Endothelial cell of umbilical vein (primary cell): ENCODE data around the gene RGS6. TPM values are rescaled to one million over a fixed set of nuclear protein-coding genes. Genes with fewer than 3 reads are reported as not detected.

Experiments used
- BruUV-seq: library from RNA; stranded (reverse); fragments of 400-500 nt; replicated peaks from 2 replicates; lab custom pipeline; 2021; lab: Mats Ljungman, UMichigan
- CTCF ChIA-PET: fragments of 300-600, 350-600 bp; sonication (Branson Sonifier 250); formaldehyde crosslinking; loops from one replicate; lab custom pipeline; 2021; ENCODE audit warnings: antibody characterized with exemption, inconsistent platforms; lab: Charles Lee
- POLR2A ChIA-PET: fragments of 300-600, 350-600 bp; sonication (Branson Sonifier 250); formaldehyde crosslinking; loops from one replicate; lab custom pipeline; 2021; ENCODE audit warnings: antibody characterized with exemption, inconsistent platforms; lab: Charles Lee
- DNase-seq: peaks from one replicate; pipeline ENCODE4 v3.0.0-alpha.2; 2011; ENCODE audit warnings: low read depth, low spot score
- FAIRE-seq: peaks from 2 replicates; lab custom pipeline; 2011; peaks lifted over from hg19 to GRCh38; lab: Jason Lieb, UNC
- H2AFZ ChIP-seq: 2 replicates; pipeline ENCODE4 v1.6.0; 2012; ENCODE audit warnings: low read depth, low read length, control low read depth, inconsistent platforms
- H3K27ac ChIP-seq: 2 replicates; pipeline ENCODE4 v1.5.1; 2011; ENCODE audit warnings: low read depth, mild to moderate bottlenecking, control low read depth, low read length, moderate library complexity; ENCODE audit not compliant: insufficient read depth
- H3K27me3 ChIP-seq, 2 experiments: 2 replicates each; pipeline versions ENCODE4 v1.6.0 to v1.6.1; 2011; ENCODE audit warnings: low read length in 2 of 2, mixed read lengths in 1 of 2; ENCODE audit not compliant: control insufficient read depth in 2 of 2, insufficient read depth in 2 of 2
- H3K36me3 ChIP-seq, 2 experiments: 2 replicates in 1 of 2; 3 replicates in 1 of 2; pipeline ENCODE4 v1.5.1; 2011; ENCODE audit warnings: low read length in 2 of 2, mild to moderate bottlenecking in 1 of 2, moderate library complexity in 1 of 2; ENCODE audit not compliant: control insufficient read depth in 2 of 2, insufficient read depth in 2 of 2; ENCODE audit errors: extremely low read depth in 1 of 2
- H3K4me1 ChIP-seq: 3 replicates; pipeline ENCODE4 v1.5.1; 2011; ENCODE audit warnings: mild to moderate bottlenecking, low read length; ENCODE audit not compliant: control insufficient read depth, insufficient read depth; ENCODE audit errors: extremely low read depth
- H3K4me2 ChIP-seq: 2 replicates; pipeline ENCODE4 v1.6.1; 2011; ENCODE audit warnings: low read length, control low read depth, mixed read lengths; ENCODE audit not compliant: insufficient read depth
- H3K4me3 ChIP-seq, 3 experiments: fragments of 200-600 bp in 1 of 3; sonication (generic), shearing (Covaris generic) in 1 of 3; replicated peaks in 1 of 3; 2 replicates each; pipeline ENCODE4 v1.5.1; 2011 to 2016; ENCODE audit warnings: control low read depth in 3 of 3, low read length in 3 of 3, mild to moderate bottlenecking in 2 of 3, inconsistent platforms in 1 of 3, low read depth in 1 of 3, moderate library complexity in 1 of 3; ENCODE audit not compliant: insufficient read depth in 1 of 3
- H3K79me2 ChIP-seq: 2 replicates; pipeline ENCODE4 v1.6.0; 2012; ENCODE audit warnings: low read length, inconsistent platforms; ENCODE audit not compliant: control insufficient read depth, insufficient read depth
- H3K9ac ChIP-seq: replicated peaks from 2 replicates; pipeline ENCODE3; 2011; ENCODE audit warnings: low read length, control low read depth; ENCODE audit not compliant: insufficient read depth; ENCODE audit errors: extremely low read depth
- H3K9me1 ChIP-seq: replicated peaks from 3 replicates; pipeline ENCODE4 v1.6.0; 2011; ENCODE audit warnings: mild to moderate bottlenecking, low read length; ENCODE audit not compliant: control insufficient read depth, insufficient read depth; ENCODE audit errors: extremely low read depth
- H3K9me3 ChIP-seq: replicated peaks from 2 replicates; pipeline ENCODE4 v1.5.1; 2012; ENCODE audit warnings: low read length, inconsistent platforms; ENCODE audit not compliant: control insufficient read depth, insufficient read depth
- H4K20me1 ChIP-seq: replicated peaks from 2 replicates; pipeline ENCODE3; 2011; ENCODE audit warnings: mild to moderate bottlenecking, low read length; ENCODE audit not compliant: control insufficient read depth, insufficient read depth; ENCODE audit errors: extremely low read depth
- FOS ChIP-seq: IDR thresholded peaks from 2 replicates; pipeline ENCODE4 v1.6.1; 2011; ENCODE audit warnings: mild to moderate bottlenecking, low read length, moderate library complexity, borderline replicate concordance; ENCODE audit not compliant: insufficient read depth
- GATA2 ChIP-seq: IDR thresholded peaks from 2 replicates; pipeline ENCODE4 v1.7.0; 2011; ENCODE audit warnings: low read depth, mild to moderate bottlenecking, moderate library complexity, mixed read lengths, low read length; ENCODE audit not compliant: insufficient read length, insufficient read depth
- JUN ChIP-seq: IDR thresholded peaks from 2 replicates; pipeline ENCODE4 v1.6.1; 2011; ENCODE audit warnings: borderline replicate concordance, low read depth; ENCODE audit not compliant: insufficient read length, insufficient read depth
- MYC ChIP-seq: IDR thresholded peaks from one replicate; pipeline ENCODE4 v1.6.1; 2011; ENCODE audit warnings: mild to moderate bottlenecking, low read depth, low read length
- POLR2A ChIP-seq: IDR thresholded peaks from 2 replicates; pipeline ENCODE4 v1.6.1; 2012; ENCODE audit warnings: low read depth, mild to moderate bottlenecking, control low read depth, low read length
- POLR2AphosphoS5 ChIP-seq: IDR thresholded peaks from 2 replicates; pipeline ENCODE4 v1.6.1; 2012; ENCODE audit warnings: low read depth, mild to moderate bottlenecking, control low read depth, low read length, moderate library complexity; ENCODE audit not compliant: insufficient read depth
- dilution Hi-C: fragments of 300-500 bp; cut with MboI; formaldehyde crosslinking; loops from one replicate; pipeline ENCODE4 v1.15.0; 2019; ENCODE audit warnings: low sequenced_read_pairs; ENCODE audit not compliant: extremely low pct_ligation_motif_present
- intact Hi-C: fragments of 100-400 bp; cut with micrococcal nuclease; formaldehyde crosslinking; loops from one replicate; pipeline ENCODE4 v1.10.0; 2022
- polyA plus RNA-seq, 4 experiments: library from polyadenylated mRNA; depleted of rRNA in 3 of 4; stranded (reverse) in 3 of 4; unstranded in 1 of 4; fragments of >200 nt; gene quantifications; 2 replicates each; pipeline versions ENCODE4 v1.2.1 to v1.2.3, GENCODE V29; 2011 to 2012; ENCODE audit warnings: missing spikeins in 1 of 4
- total RNA-seq: library from RNA; stranded (reverse); gene quantifications from 2 replicates; pipeline ENCODE4 v1.2.3, GENCODE V29; 2021
- TF ChIP-seq, protein P1 (sequence below), 2 donors: IDR thresholded peaks; 1 replicate in 1 of 2; 2 replicates in 1 of 2; pipeline ENCODE4 v1.5.1; 2011; ENCODE audit warnings: low read length in 2 of 2, mild to moderate bottlenecking in 2 of 2, moderate library complexity in 2 of 2, control low read depth in 1 of 2, inconsistent platforms in 1 of 2, low read depth in 1 of 2; ENCODE audit not compliant: insufficient read depth in 1 of 2; ENCODE audit errors: extremely low read depth in 1 of 2

Gene RGS6
- total and polyA plus RNA-seq, 2 donors (not counting 3 experiments of a cell fraction or from before 2014, with no cell fraction given) = not detected

DNA sequence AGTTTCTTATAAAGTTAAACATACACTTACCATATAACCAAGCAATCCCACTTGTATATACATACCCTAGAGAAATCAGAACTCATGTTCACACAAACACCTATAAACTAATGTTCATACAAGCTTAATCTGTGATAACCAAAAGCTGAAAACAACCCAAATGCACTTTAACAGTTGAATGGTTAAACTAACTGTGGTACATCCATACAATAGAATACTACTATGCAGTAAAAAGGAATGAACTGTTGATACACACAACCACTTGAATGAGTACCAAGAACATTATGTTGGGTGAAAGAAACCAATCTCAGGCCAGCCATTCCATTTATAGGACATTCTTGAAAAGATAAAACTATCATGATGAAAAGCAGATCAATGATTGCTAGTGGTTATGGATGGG, 534.1 kb downstream of the RGS6 start:
- TF ChIP-seq JUN (no peak), GATA2 (no peak), FOS (no peak), MYC (no peak)
- TF ChIP-seq, protein P1, sequence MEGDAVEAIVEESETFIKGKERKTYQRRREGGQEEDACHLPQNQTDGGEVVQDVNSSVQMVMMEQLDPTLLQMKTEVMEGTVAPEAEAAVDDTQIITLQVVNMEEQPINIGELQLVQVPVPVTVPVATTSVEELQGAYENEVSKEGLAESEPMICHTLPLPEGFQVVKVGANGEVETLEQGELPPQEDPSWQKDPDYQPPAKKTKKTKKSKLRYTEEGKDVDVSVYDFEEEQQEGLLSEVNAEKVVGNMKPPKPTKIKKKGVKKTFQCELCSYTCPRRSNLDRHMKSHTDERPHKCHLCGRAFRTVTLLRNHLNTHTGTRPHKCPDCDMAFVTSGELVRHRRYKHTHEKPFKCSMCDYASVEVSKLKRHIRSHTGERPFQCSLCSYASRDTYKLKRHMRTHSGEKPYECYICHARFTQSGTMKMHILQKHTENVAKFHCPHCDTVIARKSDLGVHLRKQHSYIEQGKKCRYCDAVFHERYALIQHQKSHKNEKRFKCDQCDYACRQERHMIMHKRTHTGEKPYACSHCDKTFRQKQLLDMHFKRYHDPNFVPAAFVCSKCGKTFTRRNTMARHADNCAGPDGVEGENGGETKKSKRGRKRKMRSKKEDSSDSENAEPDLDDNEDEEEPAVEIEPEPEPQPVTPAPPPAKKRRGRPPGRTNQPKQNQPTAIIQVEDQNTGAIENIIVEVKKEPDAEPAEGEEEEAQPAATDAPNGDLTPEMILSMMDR (IDR thresholded peaks at IDR 0.05; ENCODE audit: extremely low read depth in 1 of 2, insufficient read depth in 1 of 2, low read depth in 1 of 2, low read length in 2 of 2) = no peak
- ChIA-PET CTCF (no interaction called here), POLR2A (no interaction called here)
- Histone ChIP-seq H4K20me1 (no peaks in the 10 kb centered on the region), H3K79me2 (no peaks in the 10 kb centered on the region), H3K9me1 (no peaks in the 10 kb centered on the region), H3K27ac (no peak overlapping the region), H3K36me3 (no peaks in the 10 kb centered on the region), H3K4me3 (no peak overlapping the region), H3K4me2 (no peak overlapping the region), H2AFZ (no peak overlapping the region), H3K27me3 (no peaks in the 10 kb centered on the region), H3K9ac (no peak overlapping the region), H3K4me1 (no peaks in the 10 kb centered on the region), H3K9me3 (no peaks in the 10 kb centered on the region)
- intact Hi-C loops = no loop called here
- dilution Hi-C loops = no loop called here
- FAIRE-seq = no peak
- DNase-seq = no peak
- no TSS peak for BruUV-seq

DNA sequence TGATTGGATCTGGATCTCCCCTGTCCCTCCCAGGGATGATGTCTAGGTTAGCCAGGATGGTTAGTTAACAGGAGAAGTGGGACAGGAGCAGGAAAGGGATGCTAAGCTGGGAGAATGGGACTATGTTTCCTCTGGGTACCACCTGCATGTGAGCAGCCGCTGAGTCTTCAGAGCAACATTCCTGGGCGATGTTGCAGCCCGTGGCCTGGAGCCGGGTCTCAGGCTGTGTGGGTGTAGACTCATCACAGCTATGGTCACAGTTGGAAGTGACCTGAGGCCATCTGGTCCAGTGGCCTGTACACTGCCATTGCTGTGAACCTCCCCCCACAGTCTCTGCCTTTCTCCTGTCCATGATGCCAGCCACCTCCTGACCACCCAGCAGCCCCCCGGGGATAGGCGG, 539.1 kb downstream of the RGS6 start:
- no peak overlapping the region for H2AFZ ChIP-seq
- no peaks in the 10 kb centered on the region for H4K20me1 ChIP-seq
- intact Hi-C loops = no loop called here
- H3K4me2 ChIP-seq = no peak overlapping the region
- H3K79me2 ChIP-seq = no peaks in the 10 kb centered on the region
- dilution Hi-C loops = no loop called here
- DNase-seq = no peak
- TF ChIP-seq FOS (no peak), POLR2A (no peak), POLR2AphosphoS5 (no peak), GATA2 (no peak), MYC (no peak), JUN (no peak)
- no TSS peak for BruUV-seq
- no peaks in the 10 kb centered on the region for H3K9me1 ChIP-seq
- H3K36me3 ChIP-seq = no peaks in the 10 kb centered on the region
- H3K4me3 ChIP-seq = no peak overlapping the region
- H3K27me3 ChIP-seq = no peaks in the 10 kb centered on the region
- H3K4me1 ChIP-seq = no peaks in the 10 kb centered on the region
- H3K27ac ChIP-seq = no peak overlapping the region
- H3K9ac ChIP-seq = no peak overlapping the region
- POLR2A ChIA-PET = no interaction called here
- no peaks in the 10 kb centered on the region for H3K9me3 ChIP-seq
- CTCF ChIA-PET = no interaction called here
- no peak for FAIRE-seq
